ENCODE data around the gene BOLA2B. TPM values are rescaled to one million over a fixed set of nuclear protein-coding genes. Genes with fewer than 3 reads are reported as not detected.

BOLA2B gene
- total RNA-seq, 1 donor from 2014 or later = 538 TPM

- no peak overlapping the region for H3K4me3 ChIP-seq (ENCODE audit: low read depth, low read length)
- DNase-seq (ENCODE audit: low read depth) = no peak
- no peak for TF ChIP-seq CTCF (conservative IDR thresholded peaks at IDR 0.05; ENCODE audit: low read depth, low read length)
These were observed 27.1 kb downstream of the BOLA2B start for GRCh38 chr16:30166202-30166902.

GRCh38 chr16:30163538-30163937 lies 29.9 kb downstream of the BOLA2B start:
- TF ChIP-seq CTCF (conservative IDR thresholded peaks at IDR 0.05; ENCODE audit: low read depth, low read length) = no peak
- no peak for DNase-seq (ENCODE audit: low read depth)
- H3K4me3 ChIP-seq (ENCODE audit: low read depth, low read length) = no peak overlapping the region

GRCh38 chr16:30157214-30157613 lies 36.3 kb downstream of the BOLA2B start:
- no peak for TF ChIP-seq CTCF (conservative IDR thresholded peaks at IDR 0.05; ENCODE audit: low read depth, low read length)

GRCh38 chr16:30155188-30155587 lies 38.3 kb downstream of the BOLA2B start:
- H3K4me3 ChIP-seq (ENCODE audit: low read depth, low read length) = no peak overlapping the region
- no peak for TF ChIP-seq CTCF (conservative IDR thresholded peaks at IDR 0.05; ENCODE audit: low read depth, low read length)
- DNase-seq (ENCODE audit: low read depth) = no peak

More at GRCh38 chr16:30157214-30157613, 36.3 kb downstream of the BOLA2B start:
- no peak overlapping the region for H3K4me3 ChIP-seq (ENCODE audit: low read depth, low read length)
- DNase-seq (ENCODE audit: low read depth) = no peak

- H3K4me3 ChIP-seq (ENCODE audit: low read depth, low read length) = no peak overlapping the region
- DNase-seq (ENCODE audit: low read depth) = no peak
- no peak for TF ChIP-seq CTCF (conservative IDR thresholded peaks at IDR 0.05; ENCODE audit: low read depth, low read length)
These were observed 40.9 kb downstream of the BOLA2B start for GRCh38 chr16:30152517-30152916.

GRCh38 chr16:30151091-30151490 lies 42.4 kb downstream of the BOLA2B start:
- H3K4me3 ChIP-seq (ENCODE audit: low read depth, low read length) = no peak overlapping the region
- DNase-seq (ENCODE audit: low read depth) = no peak
- no peak for TF ChIP-seq CTCF (conservative IDR thresholded peaks at IDR 0.05; ENCODE audit: low read depth, low read length)
